GM12892 (cell line): ENCODE data around the gene APBB2.

Experiments
- POLR2A ChIP-seq: IDR thresholded peaks from 2 replicates; pipeline ENCODE4 v1.6.1; 2011; ENCODE audit warnings: low read depth, low read length, control low read depth
- POLR2AphosphoS5 ChIP-seq: IDR thresholded peaks from 2 replicates; pipeline ENCODE4 v1.6.1; 2011; ENCODE audit warnings: low read depth, low read length, control low read depth
- TAF1 ChIP-seq: IDR thresholded peaks from 2 replicates; pipeline ENCODE4 v1.6.1; 2011; ENCODE audit warnings: low read depth, mild to moderate bottlenecking, control low read depth, low read length, borderline replicate concordance

- no peak for TF ChIP-seq POLR2A
- TF ChIP-seq POLR2AphosphoS5: no peak
- no peak for TF ChIP-seq TAF1
These were observed 57.3 kb downstream of the APBB2 start for GRCh38 chr4:41157009-41157408.
